ENCODE data around the gene CTNNBIP1. TPM values are rescaled to one million over a fixed set of nuclear protein-coding genes. Genes with fewer than 3 reads are reported as not detected.

The CTNNBIP1 gene
- total RNA-seq, 1 experiment from 2014 or later, result 17.1 TPM

GRCh38 chr1:9842781-9843575 lies 67.1 kb downstream of the CTNNBIP1 start:
- ChIA-PET CTCF (no interaction called here), POLR2A (interaction anchor here (0.6 kb wide), 1 partner anchor 101 kb away, joined by 5 read pairs; no protein-coding TSS in a partner anchor)
- Mint-ChIP-seq H3K4me1 (ENCODE audit: low read depth, unreplicated experiment) (no peaks in the 10 kb centered on the region), H3K27me3 (ENCODE audit: insufficient read depth, unreplicated experiment) (peaks cover 3% of the 10 kb centered on the region), H3K27ac (ENCODE audit: unreplicated experiment) (no peak overlapping the region), H3K36me3 (ENCODE audit: insufficient read depth, unreplicated experiment) (no peaks in the 10 kb centered on the region), H3K9me3 (ENCODE audit: unreplicated experiment) (no peaks in the 10 kb centered on the region), H3K4me3 (ENCODE audit: unreplicated experiment) (no peak overlapping the region)
- no TSS peak for BruUV-seq (replicated peaks)
- Histone ChIP-seq H3K27me3 (replicated peaks; ENCODE audit: control insufficient read depth, insufficient read depth, low read length) (no peaks in the 10 kb centered on the region), H3K4me3 (ENCODE audit: low read depth, low read length) (no peak overlapping the region), H3K4me1 (no peaks in the 10 kb centered on the region), H3K9me3 (no peaks in the 10 kb centered on the region), H3K36me3 (ENCODE audit: control insufficient read depth, insufficient read depth, low read length) (no peaks in the 10 kb centered on the region)
- no peak for DNase-seq
- intact Hi-C loops (cut with micrococcal nuclease; ENCODE audit: unreplicated experiment), result no loop called here
- TF ChIP-seq CTCF (IDR thresholded peaks at IDR 0.05; ENCODE audit: insufficient read depth in 1 of 2, low read depth in 1 of 2, low read length in 1 of 2, severe bottlenecking in 1 of 2, unreplicated experiment in 1 of 2), result no peak

- BruUV-seq (replicated peaks), result no TSS peak
- Mint-ChIP-seq H3K4me3 (ENCODE audit: unreplicated experiment) (no peak overlapping the region), H3K36me3 (ENCODE audit: insufficient read depth, unreplicated experiment) (no peaks in the 10 kb centered on the region), H3K9me3 (ENCODE audit: unreplicated experiment) (no peaks in the 10 kb centered on the region), H3K27ac (ENCODE audit: unreplicated experiment) (no peak overlapping the region), H3K27me3 (ENCODE audit: insufficient read depth, unreplicated experiment) (peaks cover 3% of the 10 kb centered on the region), H3K4me1 (ENCODE audit: low read depth, unreplicated experiment) (no peaks in the 10 kb centered on the region)
- no peaks in the 10 kb centered on the region for H3K4me1 ChIP-seq
- no peaks in the 10 kb centered on the region for H3K9me3 ChIP-seq
- DNase-seq, result no peak
- POLR2A ChIA-PET, result no interaction called here
- H3K27me3 ChIP-seq (replicated peaks; ENCODE audit: control insufficient read depth, insufficient read depth, low read length), result no peaks in the 10 kb centered on the region
- H3K4me3 ChIP-seq (ENCODE audit: low read depth, low read length), result no peak overlapping the region
- H3K36me3 ChIP-seq (ENCODE audit: control insufficient read depth, insufficient read depth, low read length), result no peaks in the 10 kb centered on the region
- intact Hi-C loops (cut with micrococcal nuclease; ENCODE audit: unreplicated experiment), result no loop called here
- TF ChIP-seq CTCF (IDR thresholded peaks at IDR 0.05; ENCODE audit: insufficient read depth in 1 of 2, low read depth in 1 of 2, low read length in 1 of 2, severe bottlenecking in 1 of 2, unreplicated experiment in 1 of 2), result no peak
- CTCF ChIA-PET, result interaction anchor here (1.0 kb wide), 1 partner anchor 72 kb away, joined by 3 read pairs; no protein-coding TSS in a partner anchor
Measured at GRCh38 chr1:9842073-9842711, 67.9 kb downstream of the CTNNBIP1 start.

- H3K9me3 ChIP-seq, result no peaks in the 10 kb centered on the region
- BruUV-seq (replicated peaks), result no TSS peak
- DNase-seq, result no peak
- no peaks in the 10 kb centered on the region for H3K36me3 ChIP-seq (ENCODE audit: control insufficient read depth, insufficient read depth, low read length)
- no peaks in the 10 kb centered on the region for H3K27me3 ChIP-seq (replicated peaks; ENCODE audit: control insufficient read depth, insufficient read depth, low read length)
- no peak for TF ChIP-seq CTCF (IDR thresholded peaks at IDR 0.05; ENCODE audit: insufficient read depth in 1 of 2, low read depth in 1 of 2, low read length in 1 of 2, severe bottlenecking in 1 of 2, unreplicated experiment in 1 of 2)
- CTCF ChIA-PET, result interaction anchor here (1.0 kb wide), 1 partner anchor 73 kb away, joined by 3 read pairs; no protein-coding TSS in a partner anchor
- no peaks in the 10 kb centered on the region for H3K4me1 Mint-ChIP-seq (ENCODE audit: low read depth, unreplicated experiment)
- no peak overlapping the region for H3K4me3 ChIP-seq (ENCODE audit: low read depth, low read length)
- H3K4me1 ChIP-seq, result no peaks in the 10 kb centered on the region
- H3K9me3 Mint-ChIP-seq (ENCODE audit: unreplicated experiment), result no peaks in the 10 kb centered on the region
- H3K4me3 Mint-ChIP-seq (ENCODE audit: unreplicated experiment), result no peak overlapping the region
- no peaks in the 10 kb centered on the region for H3K36me3 Mint-ChIP-seq (ENCODE audit: insufficient read depth, unreplicated experiment)
- POLR2A ChIA-PET, result no interaction called here
- intact Hi-C loops (cut with micrococcal nuclease; ENCODE audit: unreplicated experiment), result no loop called here
- H3K27me3 Mint-ChIP-seq (ENCODE audit: insufficient read depth, unreplicated experiment), result peaks cover 3% of the 10 kb centered on the region
- H3K27ac Mint-ChIP-seq (ENCODE audit: unreplicated experiment), result no peak overlapping the region
Measured at GRCh38 chr1:9841460-9841859, 68.6 kb downstream of the CTNNBIP1 start.

Measured in Caco-2 (cell line).